Mucosa of descending colon (tissue), 3 donors: ENCODE data around the gene ADCY5. TPM values are rescaled to one million over a fixed set of nuclear protein-coding genes. Genes with fewer than 3 reads are reported as not detected.

Experiments
- ATAC-seq: fragments of 200-7000 bp; cut with Tn5 transposase; one replicate; pipeline ENCODE4 v1.9.1; 2020; ENCODE audit warnings: mild to moderate bottlenecking, moderate library complexity
- DNase-seq, 3 donors: peaks; one replicate each; pipeline ENCODE4 v3.0.0-alpha.2; 2020
- H3K36me3 ChIP-seq: fragments of 200-600 bp; one replicate; pipeline ENCODE4 v1.8.0; 2021; ENCODE audit warnings: low read depth, mild to moderate bottlenecking
- H3K4me1 ChIP-seq: fragments of 200-600 bp; one replicate; pipeline ENCODE4 v1.8.0; 2021; ENCODE audit warnings: low read depth, mild to moderate bottlenecking
- H3K4me3 ChIP-seq: fragments of 200-600 bp; one replicate; pipeline ENCODE4 v1.8.0; 2021; ENCODE audit warnings: mild to moderate bottlenecking
- H3K9me3 ChIP-seq: fragments of 200-600 bp; one replicate; pipeline ENCODE4 v1.8.0; 2021; ENCODE audit warnings: mild to moderate bottlenecking
- intact Hi-C, 2 donors: fragments of 100-400 bp; cut with DNase I in 1 of 2; cut with micrococcal nuclease in 1 of 2; formaldehyde crosslinking; loops; one replicate each; pipeline versions ENCODE4 v1.11.0 to v1.11.1; 2022; cut with DNase I, micrococcal nuclease
- total RNA-seq, 3 donors: library from RNA; stranded (reverse); fragmentation: NEBNext Ultra II Directional in 2 of 3; extraction: Animal tissue kit (Norgen Biotek cat#: 25700) in 2 of 3; gene quantifications; one replicate each; pipeline versions ENCODE4 v1.2.1 to v1.2.4, GENCODE V29; 2021 to 2023
- TF ChIP-seq, protein P1 (sequence below): fragments of 200-600 bp; IDR thresholded peaks from one replicate; pipeline ENCODE4 v1.8.0; 2022; ENCODE audit warnings: antibody characterized with exemption, mild to moderate bottlenecking
- donor health status: DM: no; HTN: no; CAD: no; lungs with moderate emphysema.
- donor health status: DM: no; HTN: no; CAD: no.
- donor health status: DM: no; HTN: yes; CAD: no.

The ADCY5 gene
- total RNA-seq, 3 donors from 2014 or later, result 7.8 to 72.6 (median 12.6) TPM

DNA sequence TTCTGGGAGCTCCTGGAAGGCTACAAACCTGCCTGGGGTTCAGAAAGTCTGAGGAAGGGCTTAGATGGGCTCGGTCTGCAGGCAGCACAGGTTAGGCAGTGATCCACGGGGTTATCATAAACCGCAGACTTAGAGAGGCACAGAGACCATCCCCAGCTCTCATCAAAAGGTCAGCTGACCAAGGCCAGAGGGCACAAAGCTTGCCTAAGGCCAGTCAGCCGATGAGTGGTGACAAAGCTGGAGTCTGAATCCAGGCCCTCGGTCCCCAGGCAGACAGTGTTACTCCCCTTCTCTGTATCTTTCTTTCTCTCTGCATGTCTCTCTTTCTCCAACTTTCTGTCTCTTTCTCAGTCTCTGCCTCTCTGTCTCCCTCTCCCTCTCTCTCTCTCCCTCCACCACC lies 56.5 kb downstream of the ADCY5 start:
- no peaks in the 10 kb centered on the region for H3K36me3 ChIP-seq
- no peak overlapping the region for H3K4me3 ChIP-seq
- DNase-seq (peak in 1 of 3 donors; percentile 1), ATAC-seq (no peak)
- intact Hi-C loops, result no loop called here
- no peaks in the 10 kb centered on the region for H3K9me3 ChIP-seq
- no peaks in the 10 kb centered on the region for H3K4me1 ChIP-seq
- TF ChIP-seq, protein P1, sequence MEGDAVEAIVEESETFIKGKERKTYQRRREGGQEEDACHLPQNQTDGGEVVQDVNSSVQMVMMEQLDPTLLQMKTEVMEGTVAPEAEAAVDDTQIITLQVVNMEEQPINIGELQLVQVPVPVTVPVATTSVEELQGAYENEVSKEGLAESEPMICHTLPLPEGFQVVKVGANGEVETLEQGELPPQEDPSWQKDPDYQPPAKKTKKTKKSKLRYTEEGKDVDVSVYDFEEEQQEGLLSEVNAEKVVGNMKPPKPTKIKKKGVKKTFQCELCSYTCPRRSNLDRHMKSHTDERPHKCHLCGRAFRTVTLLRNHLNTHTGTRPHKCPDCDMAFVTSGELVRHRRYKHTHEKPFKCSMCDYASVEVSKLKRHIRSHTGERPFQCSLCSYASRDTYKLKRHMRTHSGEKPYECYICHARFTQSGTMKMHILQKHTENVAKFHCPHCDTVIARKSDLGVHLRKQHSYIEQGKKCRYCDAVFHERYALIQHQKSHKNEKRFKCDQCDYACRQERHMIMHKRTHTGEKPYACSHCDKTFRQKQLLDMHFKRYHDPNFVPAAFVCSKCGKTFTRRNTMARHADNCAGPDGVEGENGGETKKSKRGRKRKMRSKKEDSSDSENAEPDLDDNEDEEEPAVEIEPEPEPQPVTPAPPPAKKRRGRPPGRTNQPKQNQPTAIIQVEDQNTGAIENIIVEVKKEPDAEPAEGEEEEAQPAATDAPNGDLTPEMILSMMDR, result no peak

- ATAC-seq (no peak), DNase-seq (no peak)
- no peaks in the 10 kb centered on the region for H3K36me3 ChIP-seq
- no peaks in the 10 kb centered on the region for H3K4me1 ChIP-seq
- no peaks in the 10 kb centered on the region for H3K9me3 ChIP-seq
- intact Hi-C loops, result no loop called here
- TF ChIP-seq, protein P1, result no peak
- no peak overlapping the region for H3K4me3 ChIP-seq
Observed at GRCh38 chr3:123390865-123391600, 57.9 kb downstream of the ADCY5 start.

DNA sequence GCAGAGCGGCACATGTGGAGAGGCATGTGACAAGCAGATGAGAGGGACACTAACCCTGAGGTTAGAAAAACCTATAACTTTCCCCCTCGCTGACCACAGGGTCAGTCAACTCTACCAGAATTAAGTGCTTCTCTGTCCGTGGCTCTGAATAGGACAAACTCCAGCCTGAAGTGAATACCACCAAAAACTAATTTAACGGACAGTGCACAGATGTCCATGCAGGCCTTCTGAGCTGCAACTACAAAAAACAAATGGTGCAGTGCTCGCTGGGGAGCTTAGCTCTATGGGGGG lies 59.3 kb downstream of the ADCY5 start:
- TF ChIP-seq, protein P1, result no peak
- ATAC-seq (no peak), DNase-seq (no peak)
- Histone ChIP-seq H3K9me3 (no peaks in the 10 kb centered on the region), H3K36me3 (no peaks in the 10 kb centered on the region), H3K4me3 (no peak overlapping the region), H3K4me1 (peaks cover under 1% of the 10 kb centered on the region)
- intact Hi-C loops, result no loop called here

- H3K36me3 ChIP-seq, result no peaks in the 10 kb centered on the region
- no peak for DNase-seq
- TF ChIP-seq, protein P1, result no peak
- intact Hi-C loops, result no loop called here
- no peak for ATAC-seq
- H3K9me3 ChIP-seq, result no peaks in the 10 kb centered on the region
- no peak overlapping the region for H3K4me3 ChIP-seq
- H3K4me1 ChIP-seq, result peaks cover 6% of the 10 kb centered on the region
Observed at GRCh38 chr3:123388811-123389627, 59.9 kb downstream of the ADCY5 start.

DNA sequence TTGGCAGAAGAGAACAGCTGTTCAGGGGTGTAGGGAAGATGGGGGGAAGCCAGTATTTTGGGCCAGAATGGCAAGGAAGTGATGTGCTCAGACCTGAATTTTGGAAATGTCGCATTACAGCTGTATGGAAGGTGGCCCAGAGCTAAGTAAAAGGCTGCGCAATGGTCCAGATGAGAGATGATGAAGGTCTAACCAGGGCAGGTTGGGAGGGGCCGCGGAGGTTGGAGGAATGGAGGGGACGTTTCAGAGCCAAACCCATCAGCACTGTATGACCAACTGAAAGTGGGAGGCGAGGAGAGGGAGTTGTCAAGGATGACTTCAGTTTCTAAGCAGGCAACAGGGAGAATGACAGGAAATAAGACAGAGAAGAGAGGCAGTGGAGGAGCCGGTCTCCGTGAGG lies 60.8 kb downstream of the ADCY5 start:
- Histone ChIP-seq H3K9me3 (no peaks in the 10 kb centered on the region), H3K36me3 (no peaks in the 10 kb centered on the region), H3K4me3 (no peak overlapping the region), H3K4me1 (peaks cover 6% of the 10 kb centered on the region)
- intact Hi-C loops, result no loop called here
- no peak for ATAC-seq
- TF ChIP-seq, protein P1, result no peak
- no peak for DNase-seq
